ENCODE measurements around the gene WTIP. TPM values are rescaled to one million over a fixed set of nuclear protein-coding genes. Genes with fewer than 3 reads are reported as not detected.

Gene WTIP
- total RNA-seq, 2 experiments from 2014 or later, result 0.23 to 0.36 TPM

DNA sequence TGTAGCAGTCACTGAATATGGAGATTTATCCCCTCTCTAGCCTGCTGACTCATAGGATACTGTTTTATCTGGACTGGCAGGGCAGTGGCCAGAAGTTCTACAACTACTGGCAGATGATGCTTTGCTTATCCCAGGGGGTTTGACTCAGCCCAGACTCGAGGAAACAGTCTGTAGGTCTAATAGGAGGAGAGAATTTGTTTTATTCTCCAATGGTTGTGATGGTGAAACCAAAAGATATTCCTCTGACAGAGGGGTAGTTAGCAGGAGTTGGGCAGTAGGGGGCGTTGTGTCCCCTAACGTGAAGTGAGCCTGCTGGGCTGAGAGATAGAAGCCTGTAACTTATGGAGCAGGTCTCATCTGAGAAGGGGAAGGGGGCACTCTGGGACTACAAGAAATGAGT is 74.9 kb downstream of the WTIP start:
- no peak overlapping the region for H3K4me3 Mint-ChIP-seq
- H3K9me3 Mint-ChIP-seq, result no peaks in the 10 kb centered on the region

DNA sequence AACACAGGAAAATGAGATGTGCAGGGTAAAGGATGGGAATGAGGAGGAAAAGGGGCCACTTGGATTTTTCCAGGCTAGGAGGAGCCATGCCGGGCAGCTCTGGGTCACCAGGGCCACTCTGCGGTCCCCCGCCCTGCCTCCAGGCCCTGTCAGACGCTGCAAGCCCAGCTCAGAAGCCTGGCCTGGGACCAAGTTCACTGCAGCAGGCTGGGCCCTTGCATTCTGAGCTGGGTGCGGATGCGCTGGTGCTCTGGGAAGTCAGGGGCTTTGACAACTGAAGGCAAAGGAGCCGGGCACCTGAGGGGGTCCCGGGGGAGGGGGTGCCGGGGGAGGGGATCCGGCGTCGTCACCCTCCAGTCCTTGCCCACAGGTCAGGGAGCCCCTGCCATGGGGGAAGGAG is 77.5 kb downstream of the WTIP start:
- Mint-ChIP-seq H3K36me3 (no peaks in the 10 kb centered on the region), H3K27ac (no peak overlapping the region), H3K9me3 (peaks cover 7% of the 10 kb centered on the region), H3K4me1 (no peaks in the 10 kb centered on the region), H3K4me3 (no peak overlapping the region), H3K27me3 (peaks cover 42% of the 10 kb centered on the region)
- no peak for DNase-seq

More for the DNA sequence above, 74.9 kb downstream of the WTIP start:
- Mint-ChIP-seq H3K4me1 (no peaks in the 10 kb centered on the region), H3K36me3 (no peaks in the 10 kb centered on the region), H3K27ac (no peak overlapping the region), H3K27me3 (peaks cover 49% of the 10 kb centered on the region)
- peak; percentile 15 for DNase-seq

DNA sequence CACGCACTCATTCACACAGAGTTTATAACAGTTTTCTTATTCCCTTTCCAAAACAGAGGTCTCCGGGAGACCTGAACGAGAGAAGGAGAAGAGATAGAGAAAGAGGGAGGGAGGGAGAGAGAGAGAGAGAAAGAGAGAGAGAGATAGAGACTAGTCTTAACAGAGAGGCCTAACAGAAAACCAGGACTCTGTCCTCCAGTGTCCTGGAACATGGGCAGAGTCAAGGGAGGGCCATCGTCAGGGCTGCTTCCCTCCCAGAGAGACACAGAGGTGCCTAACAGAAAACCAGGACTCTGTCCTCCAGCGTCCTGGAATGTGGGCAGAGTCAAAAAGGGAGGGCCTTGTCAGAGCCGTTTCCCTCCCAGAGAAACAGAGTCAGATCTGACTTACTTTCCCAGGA is 78.7 kb downstream of the WTIP start:
- Mint-ChIP-seq H3K27ac (no peak overlapping the region), H3K4me1 (no peaks in the 10 kb centered on the region), H3K9me3 (peaks cover 11% of the 10 kb centered on the region), H3K27me3 (peaks cover 31% of the 10 kb centered on the region), H3K36me3 (no peaks in the 10 kb centered on the region), H3K4me3 (no peak overlapping the region)
- no peak for DNase-seq

Other genes with a start within 250 kb of the WTIP start
- 1 to 10 TPM; 7.5 to 9.7 TPM for gene GARRE1, start 227.2 kb upstream of the WTIP start, total RNA-seq
- gene GPI, start 116.6 kb upstream of the WTIP start, total RNA-seq, result 100 to 1,000 TPM; 698 to 708 TPM
- gene PDCD2L, start 77.4 kb upstream of the WTIP start, total RNA-seq, result 10 to 100 TPM; 42.0 to 43.7 TPM
- 100 to 1,000 TPM; 174 to 177 TPM for gene UBA2, start 53.4 kb upstream of the WTIP start, total RNA-seq
- under 1 TPM; 0.27 to 0.40 TPM for gene SCGB2B2, start 195.4 kb downstream of the WTIP start, total RNA-seq
- 10 to 100 TPM; 14.6 to 15.5 TPM for gene ZNF302, start 195.9 kb downstream of the WTIP start, total RNA-seq

Measured in activated naive CD8-positive, alpha-beta T cell treated with anti-CD3 and anti-CD28 coated beads for 36 hours (primary cell).